ENCODE results near the gene CD58.

DNA sequence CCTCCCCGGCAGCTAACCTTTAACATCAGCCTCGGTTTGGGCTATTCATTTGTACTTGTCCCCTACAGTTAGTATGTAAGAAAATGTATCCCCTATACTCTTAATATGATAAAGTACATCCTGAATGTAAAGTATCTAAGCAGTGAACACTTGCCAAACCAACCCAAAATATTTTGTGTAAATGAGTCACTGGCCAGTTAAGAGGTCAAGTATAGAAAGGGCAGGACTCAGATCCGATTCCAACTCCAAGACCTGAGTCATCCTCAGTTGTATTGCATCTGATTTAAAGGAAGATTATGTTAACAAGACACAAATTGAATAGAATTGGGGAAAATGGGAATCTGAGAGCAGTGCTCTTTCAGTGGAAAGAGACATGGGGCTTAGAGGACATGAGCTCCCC lies 84.4 kb downstream of the CD58 start:
- TF ChIP-seq, protein P1, sequence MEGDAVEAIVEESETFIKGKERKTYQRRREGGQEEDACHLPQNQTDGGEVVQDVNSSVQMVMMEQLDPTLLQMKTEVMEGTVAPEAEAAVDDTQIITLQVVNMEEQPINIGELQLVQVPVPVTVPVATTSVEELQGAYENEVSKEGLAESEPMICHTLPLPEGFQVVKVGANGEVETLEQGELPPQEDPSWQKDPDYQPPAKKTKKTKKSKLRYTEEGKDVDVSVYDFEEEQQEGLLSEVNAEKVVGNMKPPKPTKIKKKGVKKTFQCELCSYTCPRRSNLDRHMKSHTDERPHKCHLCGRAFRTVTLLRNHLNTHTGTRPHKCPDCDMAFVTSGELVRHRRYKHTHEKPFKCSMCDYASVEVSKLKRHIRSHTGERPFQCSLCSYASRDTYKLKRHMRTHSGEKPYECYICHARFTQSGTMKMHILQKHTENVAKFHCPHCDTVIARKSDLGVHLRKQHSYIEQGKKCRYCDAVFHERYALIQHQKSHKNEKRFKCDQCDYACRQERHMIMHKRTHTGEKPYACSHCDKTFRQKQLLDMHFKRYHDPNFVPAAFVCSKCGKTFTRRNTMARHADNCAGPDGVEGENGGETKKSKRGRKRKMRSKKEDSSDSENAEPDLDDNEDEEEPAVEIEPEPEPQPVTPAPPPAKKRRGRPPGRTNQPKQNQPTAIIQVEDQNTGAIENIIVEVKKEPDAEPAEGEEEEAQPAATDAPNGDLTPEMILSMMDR (IDR thresholded peaks at IDR 0.05) = no peak
- no peak for TF ChIP-seq POLR2A (IDR thresholded peaks at IDR 0.05)

Data from adrenal gland (tissue), 5 donors.